Activated CD4-positive, alpha-beta T cell treated with anti-CD3 and anti-CD28 coated beads for 4 hours (primary cell): ENCODE results near the gene CPPED1.

ENCODE experiments used
- DNase-seq, 2 donors: peaks; one replicate each; pipeline ENCODE4 v3.0.0-alpha.2; 2020

Gene CPPED1

DNA sequence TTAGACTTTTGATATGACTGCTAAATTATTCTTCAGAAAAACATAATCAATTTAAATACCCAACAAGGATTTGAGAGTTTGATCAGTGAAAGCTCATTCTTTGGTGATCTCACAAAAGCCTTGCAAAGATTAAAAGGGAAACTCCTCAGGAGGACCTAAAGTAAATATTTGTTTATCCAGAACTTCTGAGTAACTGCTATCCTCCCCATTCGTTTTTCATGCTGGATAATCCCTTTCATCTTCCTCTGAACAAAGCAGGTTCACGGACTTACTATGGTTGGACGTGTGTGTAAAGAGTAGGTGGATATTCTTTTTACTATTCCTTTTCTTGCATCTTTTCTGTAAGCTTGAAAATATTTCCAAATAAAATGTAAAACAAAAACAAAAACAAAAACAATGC is 124.7 kb downstream of the CPPED1 start:
- no peak for DNase-seq

DNA sequence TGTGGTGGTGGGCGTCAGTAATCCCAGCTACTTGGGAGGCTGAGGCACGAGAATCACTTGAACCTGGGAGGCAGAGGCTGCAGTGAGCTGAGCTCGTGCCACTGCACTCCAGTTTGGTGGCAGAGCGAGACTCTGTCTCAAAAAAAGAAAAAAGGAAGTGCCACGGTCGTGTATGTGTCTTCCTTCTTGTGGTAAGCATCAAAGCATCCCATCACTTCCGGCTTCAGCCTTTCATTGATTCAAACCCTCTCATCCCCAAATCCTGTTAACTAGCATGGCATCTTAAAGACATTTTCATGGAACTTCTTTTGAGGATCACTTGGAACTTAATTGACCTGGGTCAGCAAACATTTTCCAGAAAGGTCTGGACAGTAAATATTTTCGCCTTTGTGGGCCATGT is 126.2 kb downstream of the CPPED1 start:
- no peak for DNase-seq

DNA sequence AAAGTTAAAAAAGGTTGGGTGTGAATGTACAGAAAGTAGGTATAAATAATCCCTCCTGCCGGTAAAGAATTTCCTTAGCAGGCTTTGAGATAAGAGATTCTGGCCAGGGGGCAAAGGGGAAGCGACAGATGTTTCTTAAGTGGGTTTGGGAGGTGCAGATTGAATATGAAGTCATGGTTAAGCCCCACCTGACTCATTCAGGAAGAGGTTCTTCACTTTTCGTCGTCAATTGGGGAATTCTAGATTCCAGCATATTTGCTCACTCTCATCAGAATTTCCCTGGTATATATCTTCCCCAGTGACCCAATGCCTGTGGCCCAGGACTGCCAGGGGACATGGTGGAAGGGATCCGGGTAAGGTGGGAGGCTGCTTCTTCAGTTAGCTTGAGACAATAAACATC is 127.8 kb downstream of the CPPED1 start:
- DNase-seq: no peak

DNA sequence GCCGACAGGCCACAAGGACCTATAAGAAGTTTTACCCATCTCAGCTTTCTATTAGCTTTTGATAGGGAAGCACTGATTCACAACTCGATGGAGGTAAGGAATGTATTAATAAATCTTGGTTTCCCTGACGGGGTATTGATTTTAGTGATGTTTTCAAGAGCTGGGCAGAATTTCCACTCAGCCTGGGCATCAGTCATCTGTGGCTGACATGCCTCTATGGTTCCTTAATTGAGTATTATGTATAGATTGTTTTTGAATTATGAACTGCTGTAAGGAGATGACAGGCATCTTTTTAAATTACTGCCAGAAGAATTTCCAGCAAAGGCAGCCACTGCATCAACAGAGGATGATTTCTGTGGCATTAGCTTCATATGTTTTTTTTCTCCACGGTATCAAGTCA is 128.6 kb downstream of the CPPED1 start:
- DNase-seq: no peak

DNA sequence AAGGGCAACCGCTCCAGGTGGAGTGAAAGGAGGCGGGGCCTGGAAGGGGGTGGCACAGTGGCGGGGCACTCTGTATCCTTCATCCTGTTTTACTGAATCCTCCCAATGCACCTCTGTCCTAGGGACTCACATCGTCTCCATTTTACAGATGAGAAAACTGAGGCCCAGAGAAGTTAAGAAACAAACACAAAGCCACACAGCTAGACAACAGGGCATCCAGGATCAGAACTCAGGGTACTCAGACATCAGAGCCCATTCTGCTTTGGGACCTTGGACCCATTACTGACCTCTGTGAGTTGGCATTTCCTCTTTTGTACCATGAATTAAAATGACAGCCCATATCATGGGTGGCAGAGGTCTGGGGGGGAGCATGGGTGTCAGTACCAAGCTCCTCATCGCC is 129.2 kb downstream of the CPPED1 start:
- DNase-seq: no peak

DNA sequence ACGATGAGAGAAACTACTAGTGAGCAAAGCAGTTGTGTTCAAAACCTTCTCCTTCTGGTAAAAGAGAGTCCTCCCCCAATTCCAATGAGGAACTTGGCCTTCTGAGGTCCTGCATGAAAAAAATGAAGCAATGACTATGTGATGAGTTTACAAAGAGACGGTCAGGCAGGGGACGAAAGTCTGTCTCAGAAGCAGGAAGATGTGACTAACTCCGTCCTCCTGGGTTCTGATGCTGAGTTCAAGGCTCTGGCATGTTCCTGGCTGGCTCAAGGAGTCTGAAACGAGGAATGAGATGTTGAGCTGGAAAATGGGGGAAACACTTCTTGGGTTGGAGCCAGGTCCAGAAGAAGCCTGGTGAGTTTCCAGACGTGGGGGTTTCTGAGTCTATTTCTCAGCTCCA is 129.6 kb downstream of the CPPED1 start:
- DNase-seq: no peak

DNA sequence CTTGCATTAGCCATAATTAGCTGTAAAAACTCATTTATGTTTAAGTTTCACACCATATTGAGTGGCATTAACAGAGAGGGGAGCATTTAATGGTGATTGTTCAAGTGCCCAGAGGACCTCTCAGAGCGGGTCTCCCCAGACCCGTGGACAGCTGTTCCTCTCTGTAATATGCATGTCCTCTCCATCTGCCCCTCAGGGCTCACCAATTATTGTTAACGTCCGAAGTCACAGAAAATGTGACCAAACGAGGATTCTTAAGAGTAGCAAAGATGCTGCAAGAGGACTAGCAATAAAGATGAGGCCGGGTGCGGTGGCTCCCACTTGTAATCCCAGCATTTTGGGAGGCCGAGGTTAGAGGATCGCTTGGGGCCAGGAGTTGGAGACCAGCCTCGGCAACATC is 130.2 kb downstream of the CPPED1 start:
- DNase-seq: no peak

- no peak for DNase-seq
These were observed 130.7 kb downstream of the CPPED1 start for GRCh38 chr16:12672986-12673385.

GRCh38 chr16:12669908-12670307 is 133.8 kb downstream of the CPPED1 start:
- no peak for DNase-seq

DNA sequence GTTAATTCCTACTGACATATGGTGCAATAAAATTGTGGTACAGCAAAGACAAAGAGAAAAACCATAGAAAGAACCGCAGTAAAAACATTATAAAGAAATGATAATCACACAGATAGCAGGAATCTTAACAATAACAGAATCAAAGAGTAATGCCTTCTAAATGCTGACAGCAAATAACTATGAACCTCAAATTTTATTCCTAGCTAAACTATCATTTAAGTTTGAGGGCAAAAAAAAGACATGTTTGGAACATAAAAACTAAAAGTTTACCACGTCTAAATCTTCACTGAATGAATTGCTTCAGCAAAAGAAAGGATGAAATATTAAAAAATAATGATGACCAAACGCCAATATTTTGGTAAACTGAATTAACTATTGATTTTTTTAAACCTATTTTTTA is 135.8 kb downstream of the CPPED1 start:
- DNase-seq: no peak

- no peak for DNase-seq
These were observed 139.4 kb downstream of the CPPED1 start for GRCh38 chr16:12664164-12664733.

GRCh38 chr16:12661656-12662172 is 142.0 kb downstream of the CPPED1 start:
- DNase-seq: no peak

GRCh38 chr16:12659871-12660270 is 143.8 kb downstream of the CPPED1 start:
- no peak for DNase-seq

DNA sequence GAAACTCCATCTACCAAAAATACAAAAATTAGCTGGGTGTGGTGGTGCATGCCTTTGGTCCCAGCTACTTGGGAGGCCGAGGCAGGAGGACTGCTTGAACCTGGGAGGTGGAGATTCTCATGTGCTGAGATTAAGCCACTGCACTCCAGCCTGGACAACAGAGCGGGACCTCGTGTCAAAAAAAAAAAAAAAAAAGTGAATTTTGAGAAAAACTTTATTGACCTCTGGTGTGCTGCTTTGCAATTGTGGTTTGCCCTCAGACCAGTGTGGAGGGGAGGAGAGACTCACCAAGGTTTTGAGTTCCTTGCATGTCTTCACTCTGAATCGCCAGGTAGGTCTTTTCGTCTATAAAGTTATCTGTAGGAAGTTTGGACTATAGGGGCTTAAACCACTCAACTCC is 145.2 kb downstream of the CPPED1 start:
- no peak for DNase-seq

GRCh38 chr16:12655537-12655936 is 148.2 kb downstream of the CPPED1 start:
- DNase-seq: no peak

GRCh38 chr16:12653820-12654392 is 149.8 kb downstream of the CPPED1 start:
- DNase-seq: no peak

- no peak for DNase-seq
These were observed 150.8 kb downstream of the CPPED1 start for GRCh38 chr16:12652924-12653323.

DNA sequence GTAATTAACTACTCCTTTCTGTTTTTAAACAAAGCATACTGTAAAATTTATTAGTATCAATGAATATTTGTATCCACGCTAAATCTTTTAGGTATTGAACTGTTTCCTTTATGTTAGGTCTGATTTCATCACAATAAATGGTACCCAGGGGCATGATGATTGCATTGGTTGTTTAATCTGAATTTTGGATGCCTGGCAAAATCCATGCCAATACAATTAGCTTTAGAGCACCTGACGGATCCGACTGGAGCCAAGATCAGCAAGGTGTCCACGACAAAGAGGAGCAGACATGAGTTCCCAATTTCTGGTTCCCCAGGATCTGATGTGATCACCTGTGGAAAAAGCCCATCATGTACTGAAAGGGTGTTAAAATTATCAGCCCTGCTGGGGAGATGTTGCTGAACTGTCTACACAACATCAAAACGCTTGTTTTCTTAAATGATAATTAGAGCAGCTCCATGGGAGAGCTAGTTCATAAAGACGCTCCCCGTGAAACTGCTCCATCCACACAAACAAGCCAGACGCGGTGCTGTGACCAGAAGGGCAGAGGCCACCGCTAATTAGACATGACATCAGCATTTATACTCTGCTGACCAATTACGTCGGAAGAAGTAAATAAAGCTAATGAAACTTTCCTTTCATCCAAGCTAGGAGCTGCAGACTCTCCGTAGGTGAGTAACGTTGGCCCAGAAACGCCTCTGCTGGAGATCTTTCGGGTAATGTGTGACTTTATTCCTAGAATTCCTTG is 151.7 kb downstream of the CPPED1 start:
- no peak for DNase-seq

DNA sequence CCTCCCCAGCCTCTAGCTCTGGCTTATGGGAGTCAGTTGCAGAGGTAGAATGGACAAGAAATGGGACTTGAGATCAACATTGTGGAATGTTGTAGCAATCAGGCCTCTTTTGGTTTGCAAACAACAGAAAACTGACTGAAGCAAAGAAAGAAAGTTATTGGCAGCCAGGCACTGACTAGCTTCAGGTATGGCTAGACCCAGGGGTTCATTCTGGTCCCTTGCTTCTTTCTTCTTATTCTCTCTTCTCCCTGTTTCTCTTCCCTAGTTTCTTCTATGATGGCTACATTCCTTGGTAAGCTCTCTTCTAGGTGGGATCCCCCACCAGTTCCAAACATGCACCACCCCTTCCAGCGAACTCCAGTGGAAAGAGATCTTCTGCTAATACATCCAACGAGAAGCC is 154.3 kb downstream of the CPPED1 start:
- no peak for DNase-seq

- peak; percentile 12 for DNase-seq
These were observed 157.0 kb downstream of the CPPED1 start for GRCh38 chr16:12646490-12647274.

- no peak for DNase-seq
These were observed 157.6 kb downstream of the CPPED1 start for GRCh38 chr16:12646098-12646489.

GRCh38 chr16:12643034-12643455 is 160.6 kb downstream of the CPPED1 start:
- DNase-seq: no peak

DNA sequence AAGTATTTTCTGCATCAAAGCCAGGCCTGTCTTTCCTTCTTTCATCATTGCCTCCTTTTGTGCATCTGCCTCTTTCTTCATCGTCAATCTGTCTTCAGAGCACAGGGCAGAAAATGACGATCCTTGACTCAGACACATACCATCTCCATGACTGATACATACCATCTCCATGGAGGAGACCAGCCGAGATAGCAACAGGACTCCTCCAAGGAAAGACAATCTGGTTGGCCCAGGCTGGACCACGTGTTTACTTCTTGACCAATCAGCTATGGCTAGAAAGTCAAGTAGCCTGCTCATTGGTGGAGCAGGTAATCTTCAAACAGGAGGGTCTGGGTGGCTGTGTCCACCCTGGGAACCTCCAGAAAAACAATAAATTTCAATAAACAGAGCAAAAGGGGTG is 164.6 kb downstream of the CPPED1 start:
- no peak for DNase-seq

- no peak for DNase-seq
These were observed 166.7 kb downstream of the CPPED1 start for GRCh38 chr16:12637002-12637401.
